Measurements from ENCODE around the gene FTO. TPM values are rescaled to one million over a fixed set of nuclear protein-coding genes. Genes with fewer than 3 reads are reported as not detected.

FTO gene
- total RNA-seq, 1 donor: 135 TPM

- no peak for TF ChIP-seq CTCF (IDR thresholded peaks at IDR 0.05; ENCODE audit: insufficient read depth, low read length)
- no peak overlapping the region for H3K4me3 ChIP-seq (ENCODE audit: low read depth, low read length)
- DNase-seq (ENCODE audit: low read depth): no peak
Observed at GRCh38 chr16:54094641-54095040, 390.7 kb downstream of the FTO start.

GRCh38 chr16:54096607-54097006 is 392.7 kb downstream of the FTO start:
- no peak for DNase-seq (ENCODE audit: low read depth)
- H3K4me3 ChIP-seq (ENCODE audit: low read depth, low read length): no peak overlapping the region
- TF ChIP-seq CTCF (IDR thresholded peaks at IDR 0.05; ENCODE audit: insufficient read depth, low read length): no peak

DNA sequence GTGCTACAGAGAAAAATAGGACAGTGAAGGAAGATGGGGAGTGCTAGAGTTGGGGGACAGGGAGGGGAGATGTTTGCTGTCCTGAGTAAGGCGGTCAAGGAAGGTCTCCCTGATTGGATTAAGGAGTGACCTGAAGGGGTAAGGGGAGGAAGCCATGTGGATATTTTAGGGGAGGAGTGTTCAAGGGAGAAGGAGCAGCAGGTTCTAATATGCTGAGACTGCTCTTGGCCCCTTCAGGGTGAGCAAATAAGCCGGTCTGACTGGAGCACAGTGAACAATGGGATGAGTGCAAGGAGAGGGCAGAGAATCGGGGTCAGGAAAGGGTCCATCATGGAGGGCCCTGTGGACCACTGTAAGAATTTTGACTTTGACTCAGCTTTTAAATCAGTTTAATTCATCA is 393.8 kb downstream of the FTO start:
- no peak overlapping the region for H3K4me3 ChIP-seq (ENCODE audit: low read depth, low read length)
- no peak for DNase-seq (ENCODE audit: low read depth)
- no peak for TF ChIP-seq CTCF (IDR thresholded peaks at IDR 0.05; ENCODE audit: insufficient read depth, low read length)

DNA sequence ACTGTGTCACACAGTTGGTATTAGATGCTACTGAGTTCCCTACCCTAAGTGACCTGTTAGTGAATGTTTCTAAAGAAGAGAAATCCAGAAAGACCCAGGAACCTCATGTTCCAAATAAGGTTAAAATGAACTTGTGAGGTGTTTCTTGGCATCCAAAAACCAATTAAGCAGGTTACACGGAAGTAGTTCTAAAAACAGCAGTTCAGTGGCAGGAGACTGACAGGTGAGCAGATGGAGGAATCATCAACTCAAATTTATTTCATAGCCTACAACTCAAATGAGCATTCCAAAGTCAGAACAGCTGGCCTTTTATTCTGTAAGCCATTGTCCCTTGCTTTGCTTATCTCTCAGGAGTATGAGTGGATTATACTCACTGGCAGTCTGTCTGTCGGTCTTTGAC is 394.3 kb downstream of the FTO start:
- H3K4me3 ChIP-seq (ENCODE audit: low read depth, low read length): no peak overlapping the region
- TF ChIP-seq CTCF (IDR thresholded peaks at IDR 0.05; ENCODE audit: insufficient read depth, low read length): no peak
- no peak for DNase-seq (ENCODE audit: low read depth)

- no peak for DNase-seq (ENCODE audit: low read depth)
- no peak for TF ChIP-seq CTCF (IDR thresholded peaks at IDR 0.05; ENCODE audit: insufficient read depth, low read length)
- no peak overlapping the region for H3K4me3 ChIP-seq (ENCODE audit: low read depth, low read length)
Observed at GRCh38 chr16:54099627-54100026, 395.7 kb downstream of the FTO start.

GRCh38 chr16:54102888-54103866 is 399.2 kb downstream of the FTO start:
- DNase-seq (ENCODE audit: low read depth): no peak
- no peak for TF ChIP-seq CTCF (IDR thresholded peaks at IDR 0.05; ENCODE audit: insufficient read depth, low read length)
- H3K4me3 ChIP-seq (ENCODE audit: low read depth, low read length): no peak overlapping the region

All from fibroblast of the aortic adventitia (primary cell).